BE2C (cell line): ENCODE measurements around the gene DPYD.

Experiments
- DNase-seq: peaks from one replicate; pipeline ENCODE4 v3.0.0-alpha.2; 2020
- H3K27me3 ChIP-seq: fragments of 250-450 bp; sonication (Bioruptor Pico); 2 replicates; pipeline ENCODE4 v1.5.1; 2020; ENCODE audit warnings: mild to moderate bottlenecking
- H3K36me3 ChIP-seq: fragments of 250-450 bp; sonication (Bioruptor Pico); 2 replicates; pipeline ENCODE4 v1.5.1; 2020; ENCODE audit warnings: mild to moderate bottlenecking
- H3K4me1 ChIP-seq: fragments of 250-450 bp; sonication (Bioruptor Pico); 2 replicates; pipeline ENCODE4 v1.5.1; 2020
- H3K4me3 ChIP-seq: 2 replicates; pipeline ENCODE4 v1.5.1; 2011; ENCODE audit warnings: low read depth, low read length
- H3K9me3 ChIP-seq: fragments of 250-450 bp; sonication (Bioruptor Pico); 2 replicates; pipeline ENCODE4 v1.5.1; 2020
- CTCF ChIP-seq: IDR thresholded peaks from 2 replicates; pipeline ENCODE4 v1.5.1; 2012; ENCODE audit warnings: mild to moderate bottlenecking, low read depth, low read length

Gene DPYD

DNA sequence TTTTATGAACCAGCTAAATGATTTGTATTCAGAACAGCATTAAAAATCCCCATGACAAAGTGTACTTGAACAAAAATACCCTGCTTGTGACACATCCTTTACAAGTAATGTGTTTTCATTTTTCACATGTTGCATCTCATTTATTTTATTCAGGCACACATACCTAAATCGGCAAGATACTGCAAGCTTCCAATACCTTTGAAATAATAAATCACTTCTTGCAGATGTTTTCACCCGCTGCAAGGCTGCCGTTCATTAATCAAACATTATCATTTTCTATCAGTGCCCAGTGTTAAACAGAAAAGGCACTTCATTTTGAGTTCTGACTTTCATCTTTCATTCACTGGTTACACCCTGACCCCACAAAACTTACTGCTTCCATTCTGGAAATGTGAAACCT, 269.6 kb downstream of the DPYD start:
- Histone ChIP-seq H3K9me3 (no peaks in the 10 kb centered on the region), H3K4me1 (peaks cover 7% of the 10 kb centered on the region), H3K4me3 (no peak overlapping the region), H3K27me3 (no peaks in the 10 kb centered on the region), H3K36me3 (no peaks in the 10 kb centered on the region; the same call in 1 of the 2 replicates)
- TF ChIP-seq CTCF, result no peak
- DNase-seq, result no peak

DNA sequence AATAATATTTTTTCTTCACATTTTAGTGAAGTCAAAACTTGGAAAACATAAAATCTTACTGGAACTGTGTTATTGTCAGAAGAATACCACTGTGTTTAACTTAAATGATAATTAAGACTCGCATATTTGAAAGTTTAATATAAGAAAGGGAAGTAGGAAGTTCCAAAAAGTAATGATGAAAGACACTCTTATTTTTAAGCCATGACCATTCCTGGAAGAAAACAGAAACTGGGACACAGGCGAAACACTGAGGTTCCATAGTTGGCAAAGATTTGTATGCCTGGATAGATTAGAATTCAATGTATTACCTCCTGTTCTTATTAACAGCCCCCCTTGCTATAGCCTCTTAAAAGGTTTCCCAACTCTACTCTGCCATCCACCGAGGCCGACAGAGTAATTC, 271.2 kb downstream of the DPYD start:
- Histone ChIP-seq H3K4me1 (peaks cover 7% of the 10 kb centered on the region), H3K36me3 (no peaks in the 10 kb centered on the region; the same call in 1 of the 2 replicates), H3K4me3 (no peak overlapping the region), H3K9me3 (no peaks in the 10 kb centered on the region; the same call in 1 of the 2 replicates), H3K27me3 (no peaks in the 10 kb centered on the region)
- no peak for DNase-seq
- TF ChIP-seq CTCF, result no peak

DNA sequence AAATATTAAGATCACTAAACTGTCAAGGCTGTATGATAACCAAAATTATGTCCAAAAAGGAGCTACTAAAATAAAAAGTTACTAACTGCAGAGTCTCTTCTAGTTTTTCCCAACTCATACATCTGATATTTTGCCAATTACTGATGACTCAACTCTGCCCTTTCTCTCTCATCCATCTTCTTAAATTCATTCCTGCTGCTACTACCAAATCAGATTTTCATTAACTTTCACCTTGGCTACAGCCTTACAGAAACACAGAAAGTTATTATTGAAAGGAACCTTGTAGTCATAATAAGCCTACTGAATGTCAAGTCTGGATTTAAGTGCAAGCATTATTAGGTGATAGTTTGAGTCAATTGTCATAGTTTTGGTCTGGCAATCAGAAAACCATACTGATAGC, 273.1 kb downstream of the DPYD start:
- no peak for TF ChIP-seq CTCF
- no peaks in the 10 kb centered on the region; the same call in 1 of the 2 replicates for H3K9me3 ChIP-seq
- H3K4me1 ChIP-seq, result peaks cover 7% of the 10 kb centered on the region
- H3K27me3 ChIP-seq, result no peaks in the 10 kb centered on the region
- H3K4me3 ChIP-seq, result no peak overlapping the region
- H3K36me3 ChIP-seq, result no peaks in the 10 kb centered on the region; the same call in 1 of the 2 replicates
- DNase-seq, result no peak

DNA sequence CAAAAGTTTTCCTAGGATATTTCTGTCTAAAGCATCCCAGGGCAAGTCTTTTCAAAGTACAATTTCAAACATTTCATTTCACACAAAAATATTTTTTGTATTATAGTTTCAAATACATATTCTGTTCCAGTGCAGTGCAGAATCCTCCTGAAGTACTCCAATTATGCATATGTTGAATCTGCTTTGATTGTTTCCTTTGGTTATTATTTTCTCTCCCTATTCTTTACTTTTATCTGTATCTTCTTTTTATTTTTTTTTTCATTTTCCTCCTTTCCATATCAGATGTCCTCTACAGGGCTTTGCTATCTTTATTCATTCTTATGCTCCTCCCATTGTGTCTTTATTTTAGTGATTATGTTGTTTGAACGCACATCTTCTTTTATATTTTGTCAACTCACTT, 274.8 kb downstream of the DPYD start:
- no peak for DNase-seq
- Histone ChIP-seq H3K4me1 (peaks cover 8% of the 10 kb centered on the region), H3K9me3 (no peaks in the 10 kb centered on the region; the same call in 1 of the 2 replicates)

GRCh38 chr1:97640677-97641076, 280.2 kb downstream of the DPYD start:
- DNase-seq, result no peak
- no peaks in the 10 kb centered on the region for H3K27me3 ChIP-seq
- no peaks in the 10 kb centered on the region for H3K36me3 ChIP-seq
- no peaks in the 10 kb centered on the region for H3K9me3 ChIP-seq
- TF ChIP-seq CTCF, result no peak
- H3K4me3 ChIP-seq, result no peak overlapping the region
- peaks cover 4% of the 10 kb centered on the region; the same call in 1 of the 2 replicates for H3K4me1 ChIP-seq

More for the DNA sequence above, 274.8 kb downstream of the DPYD start:
- Histone ChIP-seq H3K4me3 (no peak overlapping the region), H3K27me3 (no peaks in the 10 kb centered on the region), H3K36me3 (no peaks in the 10 kb centered on the region; the same call in 1 of the 2 replicates)
- TF ChIP-seq CTCF, result no peak

DNA sequence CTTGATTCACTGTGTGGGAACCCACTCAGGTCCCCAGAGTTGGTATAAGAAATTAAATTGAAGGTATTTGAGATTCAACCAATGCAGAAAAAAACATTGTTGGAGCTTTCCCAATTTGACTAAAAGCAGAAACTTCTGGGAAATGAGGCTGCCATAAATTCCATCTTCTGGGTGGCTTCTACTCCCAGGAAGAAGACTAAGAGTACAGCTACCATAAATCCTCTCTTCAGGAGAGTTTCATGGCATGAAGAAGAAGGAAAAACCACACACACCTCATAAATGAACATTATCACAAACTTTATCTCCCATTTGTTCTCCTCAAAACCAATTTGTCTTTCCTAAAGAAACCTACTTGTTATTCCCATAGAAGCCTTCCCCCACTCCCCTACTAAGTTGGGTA, 283.9 kb downstream of the DPYD start:
- Histone ChIP-seq H3K36me3 (no peaks in the 10 kb centered on the region), H3K27me3 (no peaks in the 10 kb centered on the region), H3K4me3 (no peak overlapping the region), H3K9me3 (no peaks in the 10 kb centered on the region), H3K4me1 (peaks cover 12% of the 10 kb centered on the region; the same call in 1 of the 2 replicates)
- TF ChIP-seq CTCF, result no peak
- DNase-seq, result no peak
